NCI-H748 (cell line): ENCODE data around the gene SLC16A13.
A peak's percentile ranks its signal among the peaks of the same experiment; 100 is the strongest.
"Not testable (repeated sequence)": the region's sequence is repeated elsewhere in the genome, so short reads cannot be mapped to it uniquely, and the experiment has no call there.

Experiments
- DNase-seq: peaks from one replicate; lab custom pipeline; 2025; ENCODE audit not compliant: unreplicated experiment; lab: John Stamatoyannopoulos, UW

SLC16A13 gene

DNA sequence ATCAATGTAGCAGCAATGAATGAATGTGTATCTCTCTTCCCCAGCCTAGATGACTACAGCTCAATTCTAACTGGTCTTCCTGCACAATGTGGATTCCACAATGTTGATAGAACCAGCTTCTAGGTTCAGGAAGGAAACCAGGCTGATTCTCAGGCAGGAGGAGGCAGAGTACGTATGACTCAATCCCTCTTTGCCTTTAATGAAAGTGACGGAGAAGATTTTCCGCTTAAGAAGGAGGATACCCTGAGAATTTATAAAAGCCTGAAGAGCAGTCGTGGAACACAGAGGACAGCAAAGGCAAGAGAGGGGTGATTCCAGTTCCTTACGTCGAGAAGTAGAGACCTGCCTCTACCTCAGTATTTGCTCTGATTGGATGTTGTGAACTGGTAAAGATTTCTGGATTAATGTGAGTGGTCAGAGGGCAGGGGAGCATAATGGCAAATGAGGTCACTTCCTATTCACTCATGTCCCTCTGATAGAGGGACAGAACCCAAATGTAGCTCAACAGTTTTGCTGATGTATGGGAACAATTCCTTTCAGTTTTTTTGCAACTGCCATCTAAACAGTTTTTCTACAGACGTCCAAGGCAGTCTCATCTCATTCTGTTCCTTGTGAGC is 23.1 kb downstream of the SLC16A13 start:
- no peak for DNase-seq

DNA sequence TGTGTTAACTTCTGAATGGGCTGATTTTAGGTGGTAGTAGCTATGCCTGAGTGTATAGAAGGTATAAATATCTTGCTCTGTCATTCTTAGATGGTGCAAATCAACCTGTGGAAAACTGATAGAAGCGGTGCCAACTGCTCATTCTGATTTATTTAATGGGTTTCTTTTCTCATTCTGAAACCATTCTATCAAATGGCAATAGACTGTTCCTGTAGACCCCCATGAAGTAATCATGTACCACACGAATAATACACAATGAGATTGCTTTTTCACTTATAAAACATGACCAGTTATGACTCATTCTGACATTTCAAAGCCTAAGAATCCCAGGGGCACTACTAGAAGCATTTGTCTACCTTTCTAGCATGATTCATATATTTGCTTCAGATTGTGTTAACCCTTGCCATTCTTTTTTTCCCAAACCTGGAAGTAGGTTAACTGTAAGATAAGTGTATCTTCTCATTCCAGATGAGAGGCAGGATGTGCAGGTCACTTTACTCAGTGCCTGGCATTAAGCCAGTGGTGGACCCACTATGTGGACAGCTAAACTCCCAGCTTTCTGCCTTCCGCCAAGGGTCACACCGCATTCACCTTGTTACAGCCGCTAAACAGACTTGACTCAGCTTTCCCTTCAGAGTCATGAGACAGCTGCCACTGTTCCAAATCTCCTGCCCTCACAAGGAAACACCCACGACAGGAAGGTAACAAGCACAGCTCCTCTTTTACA is 24.5 kb downstream of the SLC16A13 start:
- peak; percentile 27 for DNase-seq

DNA sequence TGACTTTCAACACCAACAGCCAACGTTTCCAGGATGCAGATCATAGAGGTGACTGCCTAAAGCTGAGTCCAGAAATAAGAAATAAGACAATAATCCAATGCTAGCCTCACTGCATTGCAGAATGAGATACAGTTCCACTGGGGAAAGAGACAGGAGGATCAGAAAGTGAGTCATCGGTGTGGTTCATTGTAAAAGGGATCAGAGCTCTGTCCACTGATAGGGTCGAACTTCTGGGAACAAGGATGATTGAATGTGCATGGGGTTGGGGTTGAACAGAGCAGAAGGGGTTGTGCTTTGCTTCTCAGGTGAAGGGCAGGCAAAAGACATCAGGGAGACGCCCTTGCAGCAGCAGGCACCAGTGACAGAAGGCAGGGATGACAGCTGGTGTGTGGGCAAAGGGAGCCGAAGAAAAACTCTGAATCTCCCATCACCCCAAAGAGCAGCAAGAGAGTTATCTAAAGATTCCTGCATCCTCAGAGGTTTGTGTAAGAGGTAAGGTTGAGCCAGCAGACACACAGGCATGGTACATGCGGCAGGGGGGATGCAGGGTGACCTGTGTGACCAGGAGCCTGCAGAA is 27.8 kb downstream of the SLC16A13 start:
- no peak for DNase-seq

DNA sequence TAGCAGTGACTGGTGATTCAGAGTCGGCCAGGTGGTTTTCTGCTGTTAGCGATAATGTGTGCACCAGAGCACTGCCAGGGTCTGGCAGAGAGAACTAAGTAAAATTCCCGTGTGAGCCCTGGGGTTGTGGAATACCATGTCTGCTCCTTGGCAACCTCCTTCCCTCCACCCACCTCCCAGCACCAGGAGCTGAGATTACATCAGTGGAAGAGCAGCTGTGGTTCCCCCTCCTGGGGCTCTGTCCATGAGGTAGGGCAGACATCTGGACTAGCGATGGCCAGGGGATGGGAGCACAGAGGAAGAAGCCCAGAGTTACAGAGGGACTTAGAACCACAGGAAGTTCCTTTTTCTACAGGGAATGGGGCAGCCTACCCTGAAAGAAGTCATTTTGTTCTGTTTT is 28.4 kb downstream of the SLC16A13 start:
- DNase-seq, result no peak

DNA sequence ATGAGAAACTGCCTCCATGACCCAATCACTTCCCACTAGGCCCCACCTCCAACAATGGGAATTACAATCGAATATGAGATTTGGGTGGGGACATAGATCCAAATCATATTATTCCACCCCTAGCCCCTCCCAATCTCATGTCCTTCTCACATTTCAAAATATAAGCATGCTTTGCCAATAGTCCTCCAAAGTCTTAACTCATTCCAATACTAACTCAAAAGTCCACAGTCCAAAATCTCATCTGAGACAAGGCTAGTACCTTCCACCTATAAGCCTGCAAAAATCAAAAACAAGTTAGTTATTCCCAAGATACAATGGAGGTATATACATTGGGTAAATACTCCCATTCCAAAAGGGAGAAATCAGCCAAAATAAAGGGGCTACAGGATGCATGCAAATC is 31.4 kb downstream of the SLC16A13 start:
- no peak for DNase-seq

DNA sequence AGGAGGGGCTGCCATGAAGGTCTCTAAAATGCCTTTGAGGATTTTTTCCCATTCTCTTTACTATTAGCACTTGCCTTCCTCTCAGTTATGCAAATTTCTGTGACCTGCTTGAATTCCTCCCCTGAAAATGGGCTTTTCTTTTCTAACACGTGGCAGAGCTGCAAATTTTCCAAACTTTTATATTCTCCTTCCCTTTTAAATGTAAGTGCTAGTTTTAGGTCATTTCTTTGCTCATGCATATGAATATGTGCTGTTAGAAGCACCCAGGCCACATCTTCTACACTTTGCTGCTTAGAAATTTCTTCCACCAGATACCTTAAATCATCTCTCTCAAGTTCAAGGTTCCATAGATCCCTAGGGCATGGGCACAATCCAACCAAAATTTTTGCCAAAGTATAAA is 32.5 kb downstream of the SLC16A13 start:
- no peak for DNase-seq

DNA sequence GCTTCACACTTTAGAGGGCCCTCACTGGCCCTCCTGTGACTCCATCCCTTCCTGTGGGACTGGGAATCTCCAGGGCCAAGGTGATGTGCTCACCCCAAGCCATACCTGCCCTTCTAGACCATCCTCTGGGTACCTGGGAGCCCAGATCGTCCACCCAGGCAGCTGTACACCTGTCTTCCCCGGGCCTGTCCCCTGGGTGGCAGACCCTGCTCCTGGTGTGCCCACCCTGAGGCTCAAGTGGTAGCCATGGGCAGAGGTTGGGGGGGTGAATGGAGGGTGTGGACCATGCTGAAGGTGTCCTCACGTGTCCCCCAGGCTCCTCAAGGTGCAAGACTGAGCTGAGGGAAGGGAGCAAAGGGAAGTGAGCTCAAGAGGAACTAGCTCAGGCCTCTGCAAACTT is 34.9 kb downstream of the SLC16A13 start:
- DNase-seq, result no peak

DNA sequence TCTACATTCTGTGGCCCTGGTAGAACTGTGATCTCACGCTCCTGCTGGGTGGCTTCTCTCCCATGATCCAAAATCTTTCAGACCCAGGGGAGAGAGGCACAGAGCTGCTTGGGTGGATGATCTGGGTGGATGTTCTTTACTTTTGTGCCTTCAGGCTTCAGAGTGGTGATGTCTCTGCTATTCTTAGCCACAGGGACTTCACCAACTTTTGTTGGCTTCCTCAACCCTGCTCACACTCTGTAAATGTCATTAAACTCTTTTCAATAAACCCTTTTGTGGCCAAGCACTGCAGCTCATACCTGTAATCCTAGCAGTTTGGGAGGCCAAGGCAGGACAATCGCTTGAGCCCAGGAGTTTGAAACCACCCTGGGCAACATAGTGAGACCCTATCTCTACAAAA is 36.6 kb downstream of the SLC16A13 start:
- no peak for DNase-seq

DNA sequence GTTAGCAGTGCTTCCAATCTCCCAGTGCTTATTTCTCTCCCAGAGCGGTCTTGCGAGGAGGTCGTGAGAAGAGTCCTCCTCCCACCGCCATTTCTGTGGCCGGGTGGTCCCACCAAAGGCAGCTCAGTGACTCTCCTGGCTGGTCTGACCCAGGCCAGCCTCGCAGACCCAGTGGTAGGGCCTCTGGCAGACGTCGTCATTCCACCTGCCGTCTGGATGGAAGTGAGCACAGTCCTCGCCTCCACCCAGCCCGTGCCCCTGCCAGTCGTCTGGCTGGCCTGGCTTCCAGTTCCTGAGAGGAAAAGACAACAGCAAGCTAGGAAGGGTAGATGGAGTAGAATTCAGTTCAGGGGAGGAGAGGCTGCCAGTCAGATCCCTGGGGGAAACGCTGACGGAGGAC is 39.1 kb downstream of the SLC16A13 start:
- DNase-seq, result no peak

DNA sequence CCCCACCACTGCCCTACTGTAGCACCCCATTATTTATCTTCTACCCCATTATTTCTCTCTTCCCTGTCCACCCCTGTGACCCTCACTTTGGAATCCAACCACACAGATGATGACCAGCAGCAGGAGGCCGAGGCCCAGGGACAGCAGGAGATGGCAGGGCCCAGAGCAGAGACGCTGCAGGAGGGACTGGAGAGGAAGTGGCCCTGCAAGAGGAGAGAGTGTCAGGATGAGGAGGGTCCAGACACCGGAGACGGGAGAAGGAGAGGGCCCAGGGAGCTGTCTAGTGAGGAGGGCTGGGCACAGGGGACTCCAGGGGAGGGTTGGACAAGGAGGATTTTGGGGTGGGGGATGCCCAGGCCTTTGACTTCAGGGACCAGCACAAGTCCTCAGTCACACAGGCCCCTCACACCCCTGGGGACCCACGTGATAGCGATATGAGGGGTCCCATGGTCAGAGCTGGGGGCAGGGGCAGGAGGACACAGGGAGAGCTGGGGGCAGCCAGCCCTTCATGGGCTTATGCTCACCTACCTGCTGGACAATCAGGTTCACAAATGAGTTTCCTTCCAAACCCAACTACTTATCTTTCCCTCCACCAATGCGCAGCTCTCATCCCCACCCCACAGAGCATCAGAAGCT is 42.2 kb downstream of the SLC16A13 start:
- DNase-seq, result no peak

DNA sequence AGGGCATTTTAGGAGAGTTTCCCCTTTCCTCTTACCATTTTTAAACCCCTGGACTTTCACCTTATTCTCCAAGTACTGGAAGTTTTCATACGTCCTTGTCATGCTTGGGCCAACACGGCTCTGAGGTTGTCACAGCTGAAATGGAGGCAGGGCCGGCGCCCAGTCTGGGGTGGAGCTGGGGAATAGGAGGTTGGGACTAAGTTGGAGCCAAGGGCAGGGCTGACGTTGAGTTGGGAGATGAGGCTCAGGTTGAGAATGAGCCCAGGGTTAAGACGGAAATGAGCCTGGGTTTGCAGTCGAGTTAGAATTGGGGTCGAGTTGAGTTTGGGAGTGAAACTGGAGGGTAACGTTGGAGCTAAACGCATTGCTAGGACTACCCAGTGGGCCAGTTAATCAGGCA is 42.9 kb downstream of the SLC16A13 start:
- DNase-seq, result no peak

DNA sequence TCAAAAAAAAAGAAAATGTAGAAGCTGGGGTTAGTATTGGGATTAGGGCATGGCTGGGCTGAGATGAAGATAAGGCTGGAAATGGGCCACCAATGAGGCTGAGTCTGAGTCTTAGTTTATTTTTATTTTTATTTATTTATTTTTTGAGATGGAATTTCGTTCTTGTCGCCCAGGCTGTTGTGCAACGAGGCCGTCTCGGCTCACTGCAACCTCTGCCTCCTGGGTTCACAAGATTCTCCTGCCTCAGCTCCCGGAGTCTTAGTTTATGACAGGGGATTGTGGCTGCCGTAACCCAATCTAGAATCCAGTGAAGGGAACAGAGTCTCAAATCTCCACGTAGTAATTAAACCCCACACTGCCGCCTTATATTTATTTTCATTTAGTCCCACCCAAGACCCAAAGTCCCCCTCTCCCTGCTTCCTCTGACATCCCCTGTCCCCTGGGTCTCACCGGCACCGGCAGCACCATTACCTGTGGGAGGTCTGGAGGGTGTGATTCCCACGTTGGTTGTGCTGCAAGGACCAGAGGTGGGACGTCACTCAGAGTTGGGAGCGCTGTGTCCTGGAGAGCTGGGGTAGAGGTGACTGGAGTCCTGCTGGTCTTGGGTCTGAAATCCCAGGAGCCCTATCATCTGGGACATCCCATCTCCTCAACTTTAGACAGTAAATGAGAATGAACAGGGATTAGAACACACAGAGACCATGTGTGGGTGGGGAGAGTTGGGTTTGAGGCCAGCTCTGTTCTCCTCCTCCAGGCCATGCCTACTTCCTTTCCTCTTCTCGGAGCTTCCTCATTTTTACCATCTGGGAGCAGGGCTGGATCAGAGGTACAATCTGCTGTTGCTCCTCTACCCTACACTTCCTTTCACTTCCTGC is 44.0 kb downstream of the SLC16A13 start, which contains the start of gene CLEC10A:
Gene CLEC10A, minus strand, starts transcription at position 671 of the 875 bp plus-strand sequence. CDS start 1,439 bp downstream, outside the sequence.
- no peak for DNase-seq

DNA sequence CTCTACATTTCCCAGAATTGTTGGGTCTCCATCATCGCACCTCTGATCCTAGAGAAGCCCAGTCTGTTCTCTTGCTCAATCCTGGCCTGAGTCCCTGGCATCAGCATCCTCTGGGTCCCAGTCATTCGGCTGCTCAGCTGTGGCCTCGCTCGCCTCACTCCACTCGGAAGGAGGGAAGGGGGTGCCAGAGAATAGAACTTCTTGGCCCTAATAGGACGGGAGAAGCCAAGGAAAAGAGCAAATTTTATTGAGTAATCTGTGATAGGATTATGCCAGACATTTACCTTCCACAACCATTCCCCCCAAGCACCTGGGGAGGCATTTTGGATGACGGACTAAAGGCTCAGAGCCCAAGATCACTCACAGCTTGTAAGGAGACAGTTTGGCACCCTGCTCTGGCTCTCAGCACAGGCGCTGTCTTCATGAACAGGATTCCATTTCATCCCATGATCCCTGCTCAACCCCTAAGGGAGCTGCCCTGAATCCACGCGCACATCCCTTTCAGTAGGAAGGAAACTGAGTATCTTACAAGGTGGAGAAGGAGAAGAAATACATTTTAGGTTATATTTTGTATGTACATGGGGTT is 44.7 kb downstream of the SLC16A13 start:
- no peak for DNase-seq

DNA sequence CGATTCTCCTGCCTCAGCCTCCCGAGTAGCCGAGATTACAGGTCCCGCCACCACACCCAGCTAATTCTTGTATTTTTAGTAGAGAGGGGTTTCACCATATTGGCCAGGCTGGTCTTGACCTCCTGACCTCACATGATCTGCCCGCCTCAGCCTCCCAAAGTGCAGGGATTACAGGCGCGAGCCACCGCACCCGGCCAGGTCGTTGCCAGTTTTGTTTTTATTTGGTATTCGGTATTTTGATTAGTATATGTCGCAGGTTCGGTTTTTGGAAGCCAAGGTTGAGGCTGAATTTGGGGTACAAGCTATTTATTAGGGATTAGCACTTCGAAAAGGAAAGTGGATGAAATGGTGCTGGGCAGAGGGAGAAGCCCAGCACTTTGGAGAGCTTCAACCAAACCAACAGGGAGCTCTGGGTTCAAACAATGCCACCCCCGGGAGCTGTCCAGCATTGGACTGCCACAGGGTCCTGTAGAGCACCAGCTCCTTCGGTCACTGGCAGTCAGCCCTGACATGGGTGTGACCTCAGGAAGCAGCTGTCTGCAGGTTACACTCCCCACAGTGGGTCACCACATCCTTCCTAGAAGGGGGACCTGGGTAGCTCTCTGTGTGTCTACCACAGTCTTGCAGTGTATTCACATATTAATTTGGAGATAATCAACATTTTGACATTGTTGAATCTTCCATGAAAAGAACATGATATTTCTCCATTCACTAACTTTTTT is 45.7 kb downstream of the SLC16A13 start:
- DNase-seq, result no peak

DNA sequence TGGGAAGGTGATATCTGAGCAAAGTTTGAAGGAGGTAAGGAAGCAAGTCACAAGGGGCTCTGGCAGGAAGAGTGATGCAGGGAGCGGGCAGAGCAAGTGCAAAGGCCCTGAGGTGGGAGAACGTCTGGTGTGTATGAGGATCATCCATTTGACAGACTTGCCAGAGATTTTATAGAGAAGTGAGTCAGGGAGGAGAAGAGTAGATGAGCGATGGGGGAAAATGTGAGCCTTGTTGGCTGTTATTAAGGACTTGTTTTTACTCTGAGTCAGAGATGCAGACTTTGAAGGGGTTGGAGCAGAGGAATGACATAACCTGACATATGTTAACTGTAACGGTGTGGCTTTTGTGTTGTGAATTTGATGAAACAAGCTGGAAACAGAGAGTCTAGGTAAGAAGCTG is 47.8 kb downstream of the SLC16A13 start:
- DNase-seq, result no peak

DNA sequence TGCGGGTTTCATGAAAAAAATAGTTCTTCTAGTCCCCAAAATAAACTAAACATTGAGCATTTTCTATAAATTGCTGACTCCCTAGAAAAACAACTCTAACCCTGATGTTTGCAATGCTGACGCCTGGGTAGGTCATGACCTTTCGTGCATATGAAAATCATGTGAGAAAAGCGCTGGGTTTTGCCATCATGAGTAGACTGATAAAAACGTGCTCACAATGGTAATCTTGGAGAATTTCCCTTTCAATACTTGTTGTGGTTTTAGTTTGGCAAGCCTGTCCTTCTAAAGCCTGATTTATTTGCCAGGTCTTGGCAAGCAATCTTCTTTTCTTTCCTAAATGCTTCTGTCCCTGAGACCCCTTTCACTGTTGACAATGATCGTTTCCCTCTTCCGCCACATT is 48.3 kb downstream of the SLC16A13 start:
- no peak for DNase-seq

DNA sequence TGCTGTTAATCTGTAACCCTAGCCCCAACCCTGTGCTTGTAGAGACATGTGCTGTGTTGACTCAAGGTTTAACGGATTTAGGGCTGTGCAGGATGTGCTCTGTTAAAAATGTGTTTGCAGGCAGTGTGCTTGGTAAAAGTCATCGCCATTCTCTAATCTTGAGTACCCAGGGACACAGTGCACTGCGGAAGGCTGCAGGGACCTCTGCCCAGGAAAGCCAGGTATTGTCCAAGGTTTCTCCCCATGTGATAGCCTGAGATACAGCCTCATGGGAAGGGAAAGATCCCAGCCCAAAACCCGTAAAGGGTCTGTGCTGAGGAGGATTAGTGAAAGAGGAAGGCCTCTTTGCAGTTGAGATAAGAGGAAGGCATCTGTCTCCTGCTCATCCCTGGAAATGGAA is 52.6 kb downstream of the SLC16A13 start:
- DNase-seq, result not testable (repeated sequence)

DNA sequence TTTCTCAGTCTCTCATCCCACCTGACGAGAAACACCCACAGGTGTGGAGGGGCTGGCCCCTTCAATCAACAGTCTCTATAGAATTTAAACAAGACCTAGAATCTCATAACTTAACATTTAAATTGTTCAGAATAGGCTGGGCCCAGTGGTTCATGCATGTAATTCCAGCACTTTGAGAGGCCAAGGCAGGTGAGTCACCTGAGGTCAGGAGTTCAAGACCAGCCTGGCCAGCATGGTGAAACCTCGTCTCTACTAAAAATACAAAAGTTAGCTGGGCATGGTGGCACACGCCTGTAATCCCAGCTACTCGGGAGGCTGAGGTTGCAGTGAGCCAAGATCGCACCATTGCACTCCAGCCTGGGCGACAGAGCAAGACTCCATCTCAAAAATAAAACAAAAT is 53.8 kb downstream of the SLC16A13 start:
- DNase-seq, result not testable (repeated sequence)
